DMS79 treated with DMSO at 0.1 percent for 48 hours (cell line): Measurements from ENCODE around the gene PAM.
"Not testable (repeated sequence)": the region's sequence is repeated elsewhere in the genome, so short reads cannot be mapped to it uniquely, and the experiment has no call there.

Experiments
- DNase-seq: peaks from one replicate; lab custom pipeline; 2025; lab: John Stamatoyannopoulos, UW

PAM gene

DNA sequence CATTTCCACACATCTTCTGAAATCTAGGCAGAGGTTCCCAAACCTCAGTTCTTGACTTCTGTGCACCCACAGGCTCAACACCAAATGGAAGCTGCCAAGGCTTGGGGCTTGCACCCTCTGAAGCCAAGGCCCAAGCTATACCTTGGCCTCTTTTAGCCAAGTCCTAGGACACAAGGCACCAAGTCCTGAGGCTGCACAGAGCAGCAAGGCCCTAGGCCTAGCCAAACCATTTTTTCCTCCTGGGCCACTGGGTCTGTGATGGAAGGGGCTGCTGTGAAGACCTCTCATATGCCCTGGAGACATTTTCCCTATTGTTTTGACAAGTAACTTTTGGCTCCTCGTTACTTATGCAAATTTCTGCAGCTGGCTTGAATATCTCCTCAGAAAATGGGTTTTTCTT, 244.5 kb downstream of the PAM start:
- DNase-seq = not testable (repeated sequence)

- no peak for DNase-seq
These were observed 245.0 kb downstream of the PAM start for GRCh38 chr5:103000089-103000488.

DNA sequence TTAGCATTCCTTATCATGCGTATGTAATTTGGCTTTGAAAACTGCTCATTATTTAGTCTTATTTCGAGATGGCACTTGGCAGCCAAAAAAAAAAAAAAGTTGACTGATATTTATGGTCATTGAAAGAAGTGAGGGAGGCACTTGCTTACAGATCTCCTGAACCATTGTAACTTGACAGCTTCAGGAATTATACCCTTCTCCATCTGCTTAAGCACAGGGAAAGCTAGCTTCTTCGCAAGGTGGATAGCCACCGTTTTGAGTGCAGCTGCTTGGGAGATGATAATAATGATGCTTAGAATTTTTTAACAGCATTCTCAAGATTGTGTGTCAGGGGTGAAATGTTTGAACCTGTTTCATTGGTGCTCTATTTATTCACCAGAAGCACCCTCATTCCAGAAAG, 248.8 kb downstream of the PAM start:
- DNase-seq = no peak

GRCh38 chr5:103005276-103005675, 250.2 kb downstream of the PAM start:
- DNase-seq = no peak

- no peak for DNase-seq
These were observed 251.8 kb downstream of the PAM start for GRCh38 chr5:103006921-103007320.

DNA sequence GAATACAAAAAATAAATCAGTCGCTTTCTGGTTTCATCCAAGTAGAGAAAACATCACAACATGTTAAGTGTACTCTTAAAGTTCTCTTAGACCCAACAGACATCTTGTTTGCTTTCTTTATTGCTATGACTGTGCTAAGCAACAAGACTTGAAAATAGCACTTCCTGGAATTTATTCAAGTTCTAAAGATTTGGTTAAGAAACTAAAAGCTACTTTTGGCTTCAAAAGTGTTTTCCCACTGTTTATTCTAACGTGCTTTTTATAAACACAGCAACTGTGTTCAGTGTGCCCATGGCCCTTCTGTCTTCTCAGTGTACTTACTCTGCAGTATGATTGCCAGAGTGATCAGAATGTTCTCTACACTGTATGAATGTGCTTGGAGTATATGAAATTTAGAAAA, 255.1 kb downstream of the PAM start:
- no peak for DNase-seq

- DNase-seq = peak; percentile 45
These were observed 258.9 kb downstream of the PAM start for GRCh38 chr5:103013933-103014552.

DNA sequence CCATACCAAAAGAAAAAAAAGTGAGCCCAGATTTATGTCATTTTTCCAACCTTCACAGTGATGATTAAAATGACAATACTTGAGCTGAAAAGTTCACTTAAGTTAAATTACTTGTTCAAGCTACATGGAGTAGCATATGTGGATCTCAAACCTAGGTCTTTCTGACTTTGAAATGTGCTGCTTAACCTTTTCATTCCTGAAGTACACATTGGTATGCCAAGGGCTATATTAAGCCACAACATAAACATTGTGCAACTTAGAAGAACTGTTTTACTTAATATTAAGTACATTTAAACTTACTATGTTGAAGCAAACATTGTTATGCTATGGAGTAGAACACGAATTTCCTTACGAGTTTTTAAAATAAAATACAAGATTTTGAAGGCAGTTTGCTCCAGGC, 259.9 kb downstream of the PAM start:
- no peak for DNase-seq

- no peak for DNase-seq
These were observed 261.1 kb downstream of the PAM start for GRCh38 chr5:103016167-103016566.

DNA sequence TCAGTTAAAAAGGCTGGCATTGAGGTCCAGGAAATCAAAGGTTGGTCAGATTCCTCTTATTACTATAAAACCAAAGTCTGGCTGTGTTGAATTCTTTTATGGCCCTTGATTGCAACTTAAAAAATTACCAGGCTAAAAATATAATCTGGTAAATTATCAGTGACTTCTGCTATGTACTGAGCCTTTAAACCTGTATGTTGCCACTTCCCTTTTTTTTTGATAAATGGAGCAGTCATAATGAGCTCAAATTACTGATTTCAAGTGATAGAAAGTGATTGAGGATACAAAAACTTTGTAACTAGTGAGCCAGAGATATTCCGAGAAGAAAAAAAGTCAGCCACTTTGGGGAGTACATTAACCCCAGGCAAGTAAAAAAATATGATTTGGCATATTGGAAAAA, 264.7 kb downstream of the PAM start:
- no peak for DNase-seq

GRCh38 chr5:103021314-103021713, 266.2 kb downstream of the PAM start:
- no peak for DNase-seq

- DNase-seq = no peak
These were observed 272.2 kb downstream of the PAM start for GRCh38 chr5:103027267-103027666.

GRCh38 chr5:103031607-103032006, 276.5 kb downstream of the PAM start:
- DNase-seq = no peak

- no peak for DNase-seq
These were observed 278.6 kb downstream of the PAM start for GRCh38 chr5:103033696-103034095.

- no peak for DNase-seq
These were observed 279.7 kb downstream of the PAM start for GRCh38 chr5:103034662-103035392.

GRCh38 chr5:103035701-103036100, 280.6 kb downstream of the PAM start:
- no peak for DNase-seq

- no peak for DNase-seq
These were observed 281.5 kb downstream of the PAM start for GRCh38 chr5:103036601-103037000.

GRCh38 chr5:103037673-103038455, 282.8 kb downstream of the PAM start:
- no peak for DNase-seq

GRCh38 chr5:103041071-103041676, 286.1 kb downstream of the PAM start:
- DNase-seq = peak; percentile 46

- not testable (repeated sequence) for DNase-seq
These were observed 291.6 kb downstream of the PAM start for GRCh38 chr5:103046706-103047105.

- no peak for DNase-seq
These were observed 302.4 kb downstream of the PAM start for GRCh38 chr5:103057208-103058130.

DNA sequence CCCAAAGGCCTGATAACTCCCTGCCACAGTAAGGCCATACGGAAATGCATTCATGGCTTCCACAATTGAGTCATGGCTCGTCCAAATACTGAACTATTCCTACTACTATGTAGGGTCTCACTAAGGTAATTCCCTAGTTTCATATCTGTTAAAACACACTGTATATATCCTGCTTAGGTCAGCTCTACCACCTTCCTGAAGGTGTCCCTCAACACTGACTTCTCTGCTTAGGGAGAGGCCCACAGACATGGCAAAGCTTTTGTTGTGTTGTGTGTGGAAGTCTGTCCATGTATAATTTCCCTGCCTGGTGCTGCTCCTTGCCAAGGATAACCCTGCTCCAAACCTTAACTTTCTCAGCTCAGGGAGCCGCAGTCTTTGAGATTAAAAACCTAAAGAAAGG, 304.4 kb downstream of the PAM start:
- no peak for DNase-seq
